Putamen (tissue), 1 donor: ENCODE measurements around the gene CLTCL1.

Experiments used
- DNase-seq: peaks from one replicate; pipeline ENCODE4 v3.0.0-alpha.2; 2016; ENCODE audit warnings: low spot score

Gene CLTCL1

GRCh38 chr22:19196841-19197612 is 94.5 kb downstream of the CLTCL1 start:
- DNase-seq, result no peak

GRCh38 chr22:19195796-19196731 is 95.5 kb downstream of the CLTCL1 start:
- DNase-seq, result no peak

GRCh38 chr22:19194766-19195536 is 96.6 kb downstream of the CLTCL1 start:
- no peak for DNase-seq

- no peak for DNase-seq
These were observed 97.6 kb downstream of the CLTCL1 start for GRCh38 chr22:19193879-19194278.

GRCh38 chr22:19187716-19188563 is 103.6 kb downstream of the CLTCL1 start:
- DNase-seq, result no peak

- DNase-seq, result no peak
These were observed 107.1 kb downstream of the CLTCL1 start for GRCh38 chr22:19184276-19184997.

- no peak for DNase-seq
These were observed 108.3 kb downstream of the CLTCL1 start for GRCh38 chr22:19183216-19183615.

GRCh38 chr22:19182472-19183157 is 108.9 kb downstream of the CLTCL1 start:
- no peak for DNase-seq

- DNase-seq, result no peak
These were observed 109.6 kb downstream of the CLTCL1 start for GRCh38 chr22:19181786-19182471.

- no peak for DNase-seq
These were observed 110.6 kb downstream of the CLTCL1 start for GRCh38 chr22:19180740-19181410.

GRCh38 chr22:19180234-19180633 is 111.3 kb downstream of the CLTCL1 start:
- DNase-seq, result no peak

GRCh38 chr22:19179497-19180048 is 111.9 kb downstream of the CLTCL1 start:
- DNase-seq, result peak; percentile 80

GRCh38 chr22:19178657-19179496 is 112.6 kb downstream of the CLTCL1 start, which contains the start of gene SLC25A1:
Gene SLC25A1 (minus strand): TSS chr22:19178736. CDS start chr22:19178673, 63 bp downstream.
- DNase-seq, result peak; percentile 91

- peak; percentile 49 for DNase-seq
These were observed 113.4 kb downstream of the CLTCL1 start for GRCh38 chr22:19178065-19178656.

- no peak for DNase-seq
These were observed 114.1 kb downstream of the CLTCL1 start for GRCh38 chr22:19177164-19178064.

GRCh38 chr22:19176732-19177131 is 114.8 kb downstream of the CLTCL1 start:
- DNase-seq, result no peak
